B cell (primary cell): Measurements from ENCODE around the gene ASTN2.

Experiments
- EZH2 ChIP-seq: IDR thresholded peaks from 2 replicates; pipeline ENCODE4 v1.6.1; 2012; ENCODE audit warnings: borderline replicate concordance, low read depth, mild to moderate bottlenecking, moderate library complexity, low read length; ENCODE audit not compliant: insufficient read depth, poor library complexity, severe bottlenecking
- TF ChIP-seq, protein P1 (sequence below): fragments of 200-600 bp; IDR thresholded peaks from one replicate; pipeline ENCODE4 v1.8.0; 2022; ENCODE audit warnings: antibody characterized with exemption, mild to moderate bottlenecking

DNA sequence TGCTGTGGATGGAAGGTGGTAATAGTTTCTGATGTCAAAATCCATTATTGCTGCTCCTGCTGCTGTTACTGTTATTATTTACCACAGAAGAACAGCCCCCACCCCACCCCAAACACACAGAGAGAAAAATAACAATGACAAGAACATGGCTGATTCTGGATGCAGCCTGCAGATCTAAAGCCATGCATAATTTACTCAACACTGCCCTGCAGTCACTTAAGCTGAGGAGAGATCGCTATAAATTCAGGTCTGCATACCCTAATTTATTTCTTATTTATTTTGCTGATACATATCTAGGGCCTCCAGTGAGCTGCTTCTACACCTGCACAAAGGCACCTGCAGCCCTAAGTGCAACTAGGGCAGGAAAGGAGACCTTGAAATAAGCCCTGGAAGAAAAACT is 595.7 kb downstream of the ASTN2 start:
- TF ChIP-seq, protein P1, sequence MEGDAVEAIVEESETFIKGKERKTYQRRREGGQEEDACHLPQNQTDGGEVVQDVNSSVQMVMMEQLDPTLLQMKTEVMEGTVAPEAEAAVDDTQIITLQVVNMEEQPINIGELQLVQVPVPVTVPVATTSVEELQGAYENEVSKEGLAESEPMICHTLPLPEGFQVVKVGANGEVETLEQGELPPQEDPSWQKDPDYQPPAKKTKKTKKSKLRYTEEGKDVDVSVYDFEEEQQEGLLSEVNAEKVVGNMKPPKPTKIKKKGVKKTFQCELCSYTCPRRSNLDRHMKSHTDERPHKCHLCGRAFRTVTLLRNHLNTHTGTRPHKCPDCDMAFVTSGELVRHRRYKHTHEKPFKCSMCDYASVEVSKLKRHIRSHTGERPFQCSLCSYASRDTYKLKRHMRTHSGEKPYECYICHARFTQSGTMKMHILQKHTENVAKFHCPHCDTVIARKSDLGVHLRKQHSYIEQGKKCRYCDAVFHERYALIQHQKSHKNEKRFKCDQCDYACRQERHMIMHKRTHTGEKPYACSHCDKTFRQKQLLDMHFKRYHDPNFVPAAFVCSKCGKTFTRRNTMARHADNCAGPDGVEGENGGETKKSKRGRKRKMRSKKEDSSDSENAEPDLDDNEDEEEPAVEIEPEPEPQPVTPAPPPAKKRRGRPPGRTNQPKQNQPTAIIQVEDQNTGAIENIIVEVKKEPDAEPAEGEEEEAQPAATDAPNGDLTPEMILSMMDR, result no peak
- no peak for TF ChIP-seq EZH2
